Ureter (tissue), 1 donor: ENCODE data around the gene USH2A. TPM values are rescaled to one million over a fixed set of nuclear protein-coding genes. Genes with fewer than 3 reads are reported as not detected.
"Not testable (repeated sequence)": the region's sequence is repeated elsewhere in the genome, so short reads cannot be mapped to it uniquely, and the experiment has no call there.

Source experiments
- DNase-seq: peaks from one replicate; pipeline ENCODE4 v3.0.0-alpha.2; 2020; ENCODE audit warnings: low spot score
- total RNA-seq: library from RNA; stranded (reverse); gene quantifications from one replicate; pipeline ENCODE4 v1.2.4, GENCODE V29; 2023
- donor health status: DM: yes; HTN: yes; CAD: no.

USH2A gene
- total RNA-seq, 1 donor from 2014 or later: 0.23 TPM

GRCh38 chr1:216049741-216050430 lies 373.4 kb downstream of the USH2A start:
- DNase-seq: no peak

- no peak for DNase-seq
Observed at GRCh38 chr1:216047811-216048572, 375.3 kb downstream of the USH2A start.

GRCh38 chr1:216046336-216046735 lies 376.9 kb downstream of the USH2A start:
- DNase-seq: no peak

DNA sequence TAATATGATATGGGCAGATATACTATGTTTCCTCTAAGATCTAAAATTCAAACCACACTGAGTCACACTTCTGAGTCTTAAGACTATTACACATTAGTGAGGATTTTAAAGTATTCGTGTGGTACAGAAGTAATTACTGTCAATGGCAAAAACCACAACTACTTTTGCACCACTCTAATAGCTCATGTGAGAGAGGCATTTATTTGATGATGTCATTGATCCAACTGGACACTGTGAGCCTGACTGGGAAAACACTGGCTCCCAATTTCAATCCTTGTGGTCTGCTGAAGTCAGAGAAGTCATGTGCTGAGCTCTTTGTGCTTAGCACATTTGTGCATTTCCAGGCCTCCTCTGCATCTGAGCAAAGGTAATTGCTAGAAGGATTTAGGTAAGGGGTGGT lies 377.8 kb downstream of the USH2A start:
- no peak for DNase-seq

DNA sequence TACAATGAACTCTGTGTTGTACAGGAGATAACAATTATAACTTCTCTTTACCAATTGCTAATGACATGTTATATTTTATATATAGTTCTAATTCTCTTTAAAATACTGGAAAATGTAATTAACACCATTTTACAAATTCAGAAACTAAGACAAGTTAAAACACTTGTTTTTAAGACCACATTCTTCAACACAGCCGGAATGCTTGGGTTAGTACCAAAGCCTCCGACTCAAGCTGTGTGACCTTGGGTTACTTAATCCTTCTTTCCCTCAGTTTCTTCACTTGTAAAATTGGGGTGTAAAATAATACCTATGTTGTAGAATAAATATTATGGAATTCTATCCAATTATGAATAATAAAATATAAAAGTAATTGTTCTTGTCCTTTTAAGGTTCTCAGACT lies 378.7 kb downstream of the USH2A start:
- DNase-seq: no peak

GRCh38 chr1:216034506-216034905 lies 388.7 kb downstream of the USH2A start:
- no peak for DNase-seq

DNA sequence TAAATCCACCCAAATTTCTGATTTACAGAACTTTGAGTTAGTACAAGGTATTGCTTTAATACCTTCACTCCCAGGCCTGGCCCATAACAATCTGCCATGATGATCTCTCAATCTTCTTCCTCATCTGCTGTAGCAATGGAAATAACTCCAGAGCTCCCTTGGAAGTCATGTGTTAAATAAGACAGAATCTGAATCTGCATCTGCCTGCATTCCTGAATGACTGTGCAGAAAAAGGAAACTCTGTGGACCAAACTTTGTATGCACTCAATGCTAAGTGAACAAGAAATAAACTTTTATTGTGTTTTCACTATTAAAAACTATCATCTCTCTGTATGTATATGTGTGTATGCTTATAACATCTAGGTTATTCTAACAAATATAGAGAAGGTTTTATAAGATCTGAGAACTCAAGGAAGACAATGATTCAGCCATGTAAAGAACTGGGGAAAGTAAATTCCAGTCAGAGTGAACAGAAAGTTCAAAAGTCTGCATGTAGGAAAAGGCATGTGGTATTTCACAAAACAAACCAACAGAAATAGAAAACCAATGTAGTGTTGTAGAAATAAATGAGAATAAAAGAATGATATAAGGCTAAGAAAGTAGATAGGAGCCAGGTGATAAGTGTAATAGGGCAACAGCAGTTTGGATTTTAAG lies 390.2 kb downstream of the USH2A start:
- no peak for DNase-seq

GRCh38 chr1:216032284-216032683 lies 391.0 kb downstream of the USH2A start:
- no peak for DNase-seq

- DNase-seq: no peak
Observed at GRCh38 chr1:216028631-216029030, 394.6 kb downstream of the USH2A start.

DNA sequence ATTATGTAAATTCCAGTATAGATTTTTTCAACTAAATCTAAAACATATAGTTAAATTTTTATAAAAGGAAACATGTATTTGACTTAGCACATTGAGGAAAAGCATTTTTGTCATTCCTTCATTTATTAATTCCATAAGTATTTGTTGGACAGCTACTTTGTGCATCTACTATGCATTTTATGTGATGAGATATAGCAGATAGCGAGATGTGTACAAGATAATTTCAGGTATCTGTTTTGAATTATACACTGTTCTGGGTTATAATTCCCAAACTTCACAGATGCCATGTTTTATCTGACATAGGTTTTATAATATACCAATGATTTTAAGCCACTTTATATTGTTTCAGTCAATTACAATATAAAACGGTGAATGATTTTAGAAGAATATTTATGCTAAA lies 398.7 kb downstream of the USH2A start:
- DNase-seq: no peak

DNA sequence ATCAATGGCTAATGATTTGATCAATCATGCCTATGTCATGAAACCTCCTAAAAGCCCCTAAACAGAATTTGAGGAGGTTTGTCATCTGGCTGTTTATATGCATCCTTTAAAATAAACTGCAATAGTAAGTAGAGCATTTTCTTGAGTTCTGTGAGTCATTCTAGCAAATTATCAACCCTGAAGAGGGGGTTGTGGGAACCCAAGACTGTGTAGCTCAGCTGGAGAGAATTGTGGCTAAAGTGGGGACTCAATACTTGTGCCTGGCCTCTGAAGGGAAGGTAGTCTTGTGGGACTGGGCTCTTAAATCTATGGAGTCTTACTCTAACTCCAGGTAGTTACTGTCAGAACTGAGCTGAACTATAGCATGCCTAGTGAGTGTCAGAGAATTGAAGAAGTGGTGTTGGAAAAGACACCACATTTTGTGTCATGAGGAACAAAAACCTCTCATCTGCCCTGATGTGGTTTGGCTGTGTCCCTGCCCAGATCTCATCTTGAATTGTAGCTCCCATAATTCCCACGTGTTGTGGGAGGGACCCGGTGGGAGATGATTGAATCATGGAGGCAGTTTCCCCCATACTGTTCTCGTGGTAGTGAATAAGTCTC lies 402.4 kb downstream of the USH2A start:
- DNase-seq: no peak

- DNase-seq: no peak
Observed at GRCh38 chr1:216015116-216015515, 408.1 kb downstream of the USH2A start.

- DNase-seq: no peak
Observed at GRCh38 chr1:216014086-216014485, 409.2 kb downstream of the USH2A start.

DNA sequence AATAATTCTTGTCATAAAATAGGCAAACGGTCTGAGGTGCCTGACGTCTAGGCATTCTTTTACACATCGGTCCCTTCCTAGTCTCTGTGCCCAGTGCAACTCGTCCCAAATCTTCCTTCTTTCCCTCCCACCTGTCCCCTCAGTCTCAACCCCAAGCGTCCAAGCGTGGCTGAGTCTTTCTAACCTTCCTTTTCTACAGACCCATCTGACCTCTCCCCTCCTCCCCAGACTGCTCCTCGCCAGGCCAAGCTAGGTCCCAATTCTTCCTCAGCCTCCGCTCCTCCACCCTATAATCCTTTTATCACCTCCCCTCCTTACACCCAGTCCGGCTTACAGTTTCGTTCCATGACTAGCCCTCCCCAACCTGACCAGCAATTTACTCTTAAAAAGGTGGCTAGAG lies 413.8 kb downstream of the USH2A start:
- DNase-seq: not testable (repeated sequence)

DNA sequence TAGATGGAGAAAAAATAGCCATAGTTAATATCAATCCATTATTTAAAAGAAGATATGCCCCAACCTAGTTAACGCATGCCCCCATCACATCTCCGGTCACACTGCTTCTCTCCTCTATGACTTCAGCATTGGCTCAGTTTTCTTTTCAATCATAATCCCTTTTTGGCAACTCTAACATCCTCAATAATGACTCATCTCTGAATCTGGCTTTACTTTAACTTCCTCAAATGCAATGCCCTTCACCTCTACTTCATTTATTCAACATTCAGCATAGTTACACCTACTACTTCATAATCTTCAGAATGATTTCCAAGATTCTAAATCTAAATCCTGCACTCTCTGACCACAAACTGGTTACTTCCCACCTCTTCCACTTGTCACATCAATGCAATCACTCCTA lies 417.3 kb downstream of the USH2A start:
- no peak for DNase-seq

DNA sequence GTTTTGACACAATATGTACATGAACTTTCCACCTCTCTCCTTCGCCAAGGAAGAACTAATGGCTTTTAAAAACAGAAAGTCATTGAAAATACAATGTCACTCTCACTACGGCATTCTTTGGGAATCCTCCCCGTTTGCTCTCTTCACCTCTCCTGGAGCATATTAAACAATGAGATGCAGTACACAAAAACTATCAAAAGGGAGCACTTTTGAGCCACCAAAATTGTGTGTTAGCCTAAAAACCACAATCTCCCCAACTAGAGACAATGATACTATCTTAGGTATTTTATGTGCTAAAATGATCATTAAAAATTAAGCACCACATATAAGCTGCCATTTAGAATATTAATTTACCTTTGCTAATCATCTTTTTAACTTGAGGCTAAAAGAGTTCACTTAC lies 430.6 kb downstream of the USH2A start:
- DNase-seq: no peak

DNA sequence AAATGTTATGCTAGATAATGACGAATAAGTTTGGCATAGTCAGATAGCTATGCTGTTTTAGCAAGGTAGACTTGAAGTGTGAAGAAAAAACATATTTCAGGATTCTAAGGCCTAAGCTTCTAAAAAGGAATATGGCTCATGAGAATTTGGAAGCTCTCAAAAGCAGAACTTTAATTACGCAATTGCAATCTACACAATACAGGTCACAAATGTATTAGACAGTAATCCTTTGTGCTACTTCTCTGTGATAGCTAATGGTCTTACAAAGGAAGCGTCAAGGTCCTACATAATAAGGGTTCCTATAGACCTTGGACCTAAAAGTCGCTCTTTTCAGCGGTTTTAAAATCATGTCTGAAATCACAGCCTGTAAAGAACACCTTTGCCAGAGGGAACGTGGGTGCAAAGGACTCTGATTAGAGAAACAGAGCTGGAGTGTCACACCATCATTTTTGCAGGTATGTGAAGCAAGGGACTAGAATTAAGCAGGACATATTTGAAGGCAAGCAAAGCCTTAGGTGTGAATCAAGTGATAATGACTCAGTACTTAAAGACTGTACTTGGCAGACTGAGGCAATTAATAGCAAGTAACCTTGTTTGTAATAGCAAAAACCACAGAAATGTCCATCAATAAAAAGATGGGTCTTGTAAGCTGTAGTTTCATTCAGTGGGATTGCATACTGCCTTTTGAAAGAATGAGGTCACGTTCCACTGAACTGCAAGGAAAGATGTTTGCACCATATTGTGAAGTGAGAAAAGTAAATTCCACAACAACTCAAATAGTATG lies 436.0 kb downstream of the USH2A start:
- no peak for DNase-seq

- no peak for DNase-seq
Observed at GRCh38 chr1:215986401-215986800, 436.8 kb downstream of the USH2A start.

- no peak for DNase-seq
Observed at GRCh38 chr1:215983680-215984079, 439.6 kb downstream of the USH2A start.

DNA sequence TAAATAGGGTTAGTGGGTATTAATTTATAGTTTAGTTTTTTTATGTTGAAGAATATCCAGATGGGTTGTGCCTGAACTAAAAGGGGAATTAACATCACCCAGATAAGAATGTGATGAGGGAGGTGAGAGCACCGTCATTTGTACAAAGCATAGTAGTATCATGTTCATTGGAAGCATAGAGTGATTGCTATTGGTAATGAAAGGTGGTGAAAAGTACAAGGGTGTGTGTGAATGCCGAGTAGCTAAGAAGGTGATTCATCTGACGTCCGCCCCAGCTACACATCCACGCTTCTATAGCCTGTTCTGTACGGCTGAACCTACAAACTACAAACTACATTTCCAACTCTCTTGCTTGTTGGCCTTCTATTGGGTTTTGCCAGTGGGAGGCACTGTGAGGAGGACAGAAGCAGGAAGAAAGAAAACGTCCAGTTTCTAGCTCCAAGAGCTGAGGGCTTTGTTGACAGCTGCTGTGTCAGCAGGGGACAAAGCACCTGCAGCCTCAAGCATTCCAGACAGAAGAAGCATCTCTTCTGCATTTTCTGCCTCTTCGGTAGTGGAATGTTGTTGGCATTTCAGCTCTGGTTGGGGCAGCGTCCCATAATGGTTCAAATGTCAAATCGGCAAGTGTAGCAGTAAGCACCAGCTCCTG lies 451.3 kb downstream of the USH2A start:
- DNase-seq: no peak

GRCh38 chr1:215970406-215970805 lies 452.8 kb downstream of the USH2A start:
- DNase-seq: no peak
